AG09319 (cell line): ENCODE results near the gene DCST1.

Experiments used
- DNase-seq: peaks from one replicate; pipeline ENCODE4 v3.0.0-alpha.2; 2010; ENCODE audit warnings: low read depth; ENCODE audit errors: extremely low read depth
- TF ChIP-seq, protein P1 (sequence below): IDR thresholded peaks from 2 replicates; pipeline ENCODE4 v1.5.1; 2011; ENCODE audit warnings: low read depth, mild to moderate bottlenecking, inconsistent platforms, low read length, moderate library complexity

The DCST1 gene

DNA sequence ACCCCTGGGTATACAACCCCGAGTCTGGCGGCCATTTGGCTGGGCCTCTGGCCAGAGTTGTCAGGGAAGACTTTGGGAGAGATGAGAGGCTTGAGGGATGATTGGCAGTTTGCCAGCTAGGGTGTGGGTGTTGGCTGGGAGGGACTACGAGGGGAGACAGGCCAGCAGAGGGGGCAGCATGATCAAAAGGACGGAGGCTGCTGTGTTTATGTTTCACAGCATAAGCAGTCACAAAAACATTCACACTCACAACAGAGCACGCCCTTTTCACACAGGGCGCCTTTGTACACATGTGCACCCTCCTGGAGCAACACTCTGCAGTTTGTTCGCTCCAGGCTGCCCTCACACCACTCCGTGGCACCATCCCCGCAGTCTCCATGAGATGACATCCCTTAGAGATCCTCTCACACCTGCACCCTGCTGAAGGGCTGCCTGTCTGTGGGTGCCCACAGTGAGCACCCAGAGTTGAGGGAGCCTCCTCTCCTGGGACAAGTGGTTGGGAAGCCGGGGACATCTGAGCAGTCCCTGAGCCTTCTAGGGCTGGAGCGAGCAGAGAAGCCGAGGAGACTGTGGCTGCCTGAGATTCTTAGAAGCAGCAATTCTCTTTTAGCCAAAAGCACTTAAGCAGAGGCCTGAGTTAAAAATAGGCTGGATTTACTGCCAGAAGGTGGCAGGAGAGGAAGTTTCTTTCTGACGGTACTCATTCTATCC lies 60.4 kb downstream of the DCST1 start:
- DNase-seq = no peak
- TF ChIP-seq, protein P1, sequence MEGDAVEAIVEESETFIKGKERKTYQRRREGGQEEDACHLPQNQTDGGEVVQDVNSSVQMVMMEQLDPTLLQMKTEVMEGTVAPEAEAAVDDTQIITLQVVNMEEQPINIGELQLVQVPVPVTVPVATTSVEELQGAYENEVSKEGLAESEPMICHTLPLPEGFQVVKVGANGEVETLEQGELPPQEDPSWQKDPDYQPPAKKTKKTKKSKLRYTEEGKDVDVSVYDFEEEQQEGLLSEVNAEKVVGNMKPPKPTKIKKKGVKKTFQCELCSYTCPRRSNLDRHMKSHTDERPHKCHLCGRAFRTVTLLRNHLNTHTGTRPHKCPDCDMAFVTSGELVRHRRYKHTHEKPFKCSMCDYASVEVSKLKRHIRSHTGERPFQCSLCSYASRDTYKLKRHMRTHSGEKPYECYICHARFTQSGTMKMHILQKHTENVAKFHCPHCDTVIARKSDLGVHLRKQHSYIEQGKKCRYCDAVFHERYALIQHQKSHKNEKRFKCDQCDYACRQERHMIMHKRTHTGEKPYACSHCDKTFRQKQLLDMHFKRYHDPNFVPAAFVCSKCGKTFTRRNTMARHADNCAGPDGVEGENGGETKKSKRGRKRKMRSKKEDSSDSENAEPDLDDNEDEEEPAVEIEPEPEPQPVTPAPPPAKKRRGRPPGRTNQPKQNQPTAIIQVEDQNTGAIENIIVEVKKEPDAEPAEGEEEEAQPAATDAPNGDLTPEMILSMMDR = peak; percentile 44

DNA sequence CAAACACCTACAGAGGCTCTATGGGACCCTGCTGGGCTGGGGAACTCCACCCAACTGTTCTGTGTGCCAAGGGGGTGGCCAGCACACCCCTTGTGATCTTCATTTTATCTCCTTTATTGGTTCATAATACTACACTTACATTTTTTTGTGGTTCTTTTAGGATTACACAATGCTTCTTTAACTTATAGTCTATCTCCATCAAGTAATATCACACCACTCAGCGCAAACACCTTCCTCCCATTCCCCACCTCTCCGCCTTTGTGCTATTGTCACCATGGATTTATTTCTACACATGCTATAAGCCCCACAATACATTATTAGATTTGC lies 61.0 kb downstream of the DCST1 start:
- DNase-seq = no peak
- TF ChIP-seq, protein P1 = no peak

DNA sequence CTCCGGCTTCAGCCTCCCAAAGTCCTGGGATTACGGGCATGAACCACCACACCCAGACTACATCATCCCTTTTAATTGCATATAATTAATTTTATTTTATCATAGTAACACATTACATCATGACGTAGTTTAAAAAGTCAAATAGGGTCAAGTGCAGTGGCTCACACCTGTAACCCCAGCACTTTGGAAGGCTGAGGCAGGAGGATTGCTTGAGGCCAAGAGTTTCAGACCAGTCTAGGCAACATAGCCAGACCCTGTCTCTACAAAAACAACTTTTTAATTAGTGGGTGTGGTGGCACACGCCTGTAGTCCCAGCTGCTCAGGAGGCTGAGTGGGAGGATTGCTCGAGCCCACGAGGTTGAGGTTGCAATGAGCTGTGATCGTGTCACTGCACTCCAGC lies 65.7 kb downstream of the DCST1 start:
- no peak for DNase-seq
- TF ChIP-seq, protein P1 = no peak
